Endometrial microvascular endothelial cells (primary cell): ENCODE results near the gene PPHLN1. TPM values are rescaled to one million over a fixed set of nuclear protein-coding genes. Genes with fewer than 3 reads are reported as not detected.

Experiments
- total RNA-seq: library from RNA; depleted of rRNA; stranded (reverse); fragments of >200 nt; gene quantifications from one replicate; pipeline ENCODE4 v1.2.3, GENCODE V29; 2015; ENCODE audit errors: inconsistent ontology term

Gene PPHLN1
- total RNA-seq, 1 donor from 2014 or later: 57.1 TPM

Other genes starting within 250 kb of the PPHLN1 start
- 23.5 TPM for gene GXYLT1, start 181.3 kb upstream of the PPHLN1 start, total RNA-seq
- 11.7 TPM for gene YAF2, start 87.9 kb upstream of the PPHLN1 start, total RNA-seq
- gene ZCRB1, start 73 bp upstream of the PPHLN1 start, total RNA-seq: 8.2 TPM